Endothelial cell of umbilical vein (primary cell): ENCODE data around the gene MEI1. TPM values are rescaled to one million over a fixed set of nuclear protein-coding genes. Genes with fewer than 3 reads are reported as not detected.

Source experiments
- BruUV-seq: library from RNA; stranded (reverse); fragments of 400-500 nt; replicated peaks from 2 replicates; lab custom pipeline; 2021; lab: Mats Ljungman, UMichigan
- CTCF ChIA-PET: fragments of 300-600, 350-600 bp; sonication (Branson Sonifier 250); formaldehyde crosslinking; loops from one replicate; lab custom pipeline; 2021; ENCODE audit warnings: antibody characterized with exemption, inconsistent platforms; lab: Charles Lee
- POLR2A ChIA-PET: fragments of 300-600, 350-600 bp; sonication (Branson Sonifier 250); formaldehyde crosslinking; loops from one replicate; lab custom pipeline; 2021; ENCODE audit warnings: antibody characterized with exemption, inconsistent platforms; lab: Charles Lee
- DNase-seq: peaks from one replicate; pipeline ENCODE4 v3.0.0-alpha.2; 2011; ENCODE audit warnings: low read depth, low spot score
- FAIRE-seq: peaks from 2 replicates; lab custom pipeline; 2011; peaks lifted over from hg19 to GRCh38; lab: Jason Lieb, UNC
- H2AFZ ChIP-seq: 2 replicates; pipeline ENCODE4 v1.6.0; 2012; ENCODE audit warnings: low read depth, low read length, control low read depth, inconsistent platforms
- H3K27ac ChIP-seq: 2 replicates; pipeline ENCODE4 v1.5.1; 2011; ENCODE audit warnings: low read depth, mild to moderate bottlenecking, control low read depth, low read length, moderate library complexity; ENCODE audit not compliant: insufficient read depth
- H3K27me3 ChIP-seq, 2 experiments: 2 replicates each; pipeline versions ENCODE4 v1.6.0 to v1.6.1; 2011; ENCODE audit warnings: low read length in 2 of 2, mixed read lengths in 1 of 2; ENCODE audit not compliant: control insufficient read depth in 2 of 2, insufficient read depth in 2 of 2
- H3K36me3 ChIP-seq, 2 experiments: 2 replicates in 1 of 2; 3 replicates in 1 of 2; pipeline ENCODE4 v1.5.1; 2011; ENCODE audit warnings: low read length in 2 of 2, mild to moderate bottlenecking in 1 of 2, moderate library complexity in 1 of 2; ENCODE audit not compliant: control insufficient read depth in 2 of 2, insufficient read depth in 2 of 2; ENCODE audit errors: extremely low read depth in 1 of 2
- H3K4me1 ChIP-seq: 3 replicates; pipeline ENCODE4 v1.5.1; 2011; ENCODE audit warnings: mild to moderate bottlenecking, low read length; ENCODE audit not compliant: control insufficient read depth, insufficient read depth; ENCODE audit errors: extremely low read depth
- H3K4me2 ChIP-seq: 2 replicates; pipeline ENCODE4 v1.6.1; 2011; ENCODE audit warnings: low read length, control low read depth, mixed read lengths; ENCODE audit not compliant: insufficient read depth
- H3K4me3 ChIP-seq, 3 experiments: fragments of 200-600 bp in 1 of 3; sonication (generic), shearing (Covaris generic) in 1 of 3; replicated peaks in 1 of 3; 2 replicates each; pipeline ENCODE4 v1.5.1; 2011 to 2016; ENCODE audit warnings: control low read depth in 3 of 3, low read length in 3 of 3, mild to moderate bottlenecking in 2 of 3, inconsistent platforms in 1 of 3, low read depth in 1 of 3, moderate library complexity in 1 of 3; ENCODE audit not compliant: insufficient read depth in 1 of 3
- H3K79me2 ChIP-seq: 2 replicates; pipeline ENCODE4 v1.6.0; 2012; ENCODE audit warnings: low read length, inconsistent platforms; ENCODE audit not compliant: control insufficient read depth, insufficient read depth
- H3K9ac ChIP-seq: replicated peaks from 2 replicates; pipeline ENCODE3; 2011; ENCODE audit warnings: low read length, control low read depth; ENCODE audit not compliant: insufficient read depth; ENCODE audit errors: extremely low read depth
- H3K9me1 ChIP-seq: replicated peaks from 3 replicates; pipeline ENCODE4 v1.6.0; 2011; ENCODE audit warnings: mild to moderate bottlenecking, low read length; ENCODE audit not compliant: control insufficient read depth, insufficient read depth; ENCODE audit errors: extremely low read depth
- H3K9me3 ChIP-seq: replicated peaks from 2 replicates; pipeline ENCODE4 v1.5.1; 2012; ENCODE audit warnings: low read length, inconsistent platforms; ENCODE audit not compliant: control insufficient read depth, insufficient read depth
- H4K20me1 ChIP-seq: replicated peaks from 2 replicates; pipeline ENCODE3; 2011; ENCODE audit warnings: mild to moderate bottlenecking, low read length; ENCODE audit not compliant: control insufficient read depth, insufficient read depth; ENCODE audit errors: extremely low read depth
- CTCF ChIP-seq, 2 donors: IDR thresholded peaks; 1 replicate in 1 of 2; 2 replicates in 1 of 2; pipeline ENCODE4 v1.5.1; 2011; ENCODE audit warnings: low read length in 2 of 2, mild to moderate bottlenecking in 2 of 2, moderate library complexity in 2 of 2, control low read depth in 1 of 2, inconsistent platforms in 1 of 2, low read depth in 1 of 2; ENCODE audit not compliant: insufficient read depth in 1 of 2; ENCODE audit errors: extremely low read depth in 1 of 2
- EZH2 ChIP-seq: IDR thresholded peaks from 2 replicates; pipeline ENCODE4 v1.6.1; 2012; ENCODE audit warnings: borderline replicate concordance, low read depth, mild to moderate bottlenecking, moderate library complexity, low read length, inconsistent platforms; ENCODE audit not compliant: severe bottlenecking
- FOS ChIP-seq: IDR thresholded peaks from 2 replicates; pipeline ENCODE4 v1.6.1; 2011; ENCODE audit warnings: mild to moderate bottlenecking, low read length, moderate library complexity, borderline replicate concordance; ENCODE audit not compliant: insufficient read depth
- GATA2 ChIP-seq: IDR thresholded peaks from 2 replicates; pipeline ENCODE4 v1.7.0; 2011; ENCODE audit warnings: low read depth, mild to moderate bottlenecking, moderate library complexity, mixed read lengths, low read length; ENCODE audit not compliant: insufficient read length, insufficient read depth
- JUN ChIP-seq: IDR thresholded peaks from 2 replicates; pipeline ENCODE4 v1.6.1; 2011; ENCODE audit warnings: borderline replicate concordance, low read depth; ENCODE audit not compliant: insufficient read length, insufficient read depth
- MAX ChIP-seq: IDR thresholded peaks from 2 replicates; pipeline ENCODE4 v1.6.1; 2011; ENCODE audit not compliant: insufficient read depth, insufficient read length
- MYC ChIP-seq: IDR thresholded peaks from one replicate; pipeline ENCODE4 v1.6.1; 2011; ENCODE audit warnings: mild to moderate bottlenecking, low read depth, low read length
- POLR2A ChIP-seq: IDR thresholded peaks from 2 replicates; pipeline ENCODE4 v1.6.1; 2012; ENCODE audit warnings: low read depth, mild to moderate bottlenecking, control low read depth, low read length
- POLR2AphosphoS5 ChIP-seq: IDR thresholded peaks from 2 replicates; pipeline ENCODE4 v1.6.1; 2012; ENCODE audit warnings: low read depth, mild to moderate bottlenecking, control low read depth, low read length, moderate library complexity; ENCODE audit not compliant: insufficient read depth
- dilution Hi-C: fragments of 300-500 bp; cut with MboI; formaldehyde crosslinking; loops from one replicate; pipeline ENCODE4 v1.15.0; 2019; ENCODE audit warnings: low sequenced_read_pairs; ENCODE audit not compliant: extremely low pct_ligation_motif_present
- intact Hi-C: fragments of 100-400 bp; cut with micrococcal nuclease; formaldehyde crosslinking; loops from one replicate; pipeline ENCODE4 v1.10.0; 2022
- polyA plus RNA-seq, 4 experiments: library from polyadenylated mRNA; depleted of rRNA in 3 of 4; stranded (reverse) in 3 of 4; unstranded in 1 of 4; fragments of >200 nt; gene quantifications; 2 replicates each; pipeline versions ENCODE4 v1.2.1 to v1.2.3, GENCODE V29; 2011 to 2012; ENCODE audit warnings: missing spikeins in 1 of 4
- total RNA-seq: library from RNA; stranded (reverse); gene quantifications from 2 replicates; pipeline ENCODE4 v1.2.3, GENCODE V29; 2021

The MEI1 gene
- total and polyA plus RNA-seq, 2 donors (not counting 3 experiments of a cell fraction or from before 2014, with no cell fraction given): 1.5 to 1.9 TPM

GRCh38 chr22:41690476-41690875 is 8.8 kb upstream of the MEI1 start:
- H4K20me1 ChIP-seq: no peaks in the 10 kb centered on the region
- no TSS peak for BruUV-seq
- CTCF ChIA-PET: interaction anchor here (0.5 to 1.2 kb wide), 3 partner anchors 9 to 251 kb away, joined by 3 to 6 read pairs (median 3); partner anchors contain the start of gene MEI1

More at GRCh38 chr22:41690476-41690875, 8.8 kb upstream of the MEI1 start:
- POLR2A ChIA-PET: interaction anchor here (0.6 to 0.9 kb wide), 2 partner anchors 80 to 110 kb away, joined by 3 read pairs; partner anchors contain the start of gene CCDC134
- H3K4me1 ChIP-seq: peaks cover 9% of the 10 kb centered on the region
- no peak overlapping the region for H3K4me3 ChIP-seq
- DNase-seq (no peak), FAIRE-seq (no peak)
- H3K79me2 ChIP-seq: peaks cover 30% of the 10 kb centered on the region
- dilution Hi-C loops (no loop called here), intact Hi-C loops (loop anchor here (10.0 kb wide), 1 partner anchor 424 kb away; no protein-coding TSS in a partner anchor)
- no peaks in the 10 kb centered on the region for H3K36me3 ChIP-seq
- H3K9me3 ChIP-seq: no peaks in the 10 kb centered on the region
- H3K9me1 ChIP-seq: no peaks in the 10 kb centered on the region
- no peak overlapping the region for H3K9ac ChIP-seq
- no peaks in the 10 kb centered on the region for H3K27me3 ChIP-seq
- no peak overlapping the region for H2AFZ ChIP-seq
- TF ChIP-seq GATA2: no peak
- TF ChIP-seq EZH2: no peak
- TF ChIP-seq POLR2A: no peak
- TF ChIP-seq FOS: no peak
- no peak for TF ChIP-seq MAX
- no peak for TF ChIP-seq CTCF (IDR thresholded peaks at IDR 0.05; ENCODE audit: extremely low read depth in 1 of 2, insufficient read depth in 1 of 2, low read depth in 1 of 2, low read length in 2 of 2)
- TF ChIP-seq POLR2AphosphoS5: no peak
- no peak for TF ChIP-seq JUN
- no peak for TF ChIP-seq MYC
- H3K27ac ChIP-seq: no peak overlapping the region
- no peak overlapping the region for H3K4me2 ChIP-seq
